ENCODE measurements around the gene COX10.
"Not testable (repeated sequence)": the region's sequence is repeated elsewhere in the genome, so short reads cannot be mapped to it uniquely, and the experiment has no call there.

Gene COX10

DNA sequence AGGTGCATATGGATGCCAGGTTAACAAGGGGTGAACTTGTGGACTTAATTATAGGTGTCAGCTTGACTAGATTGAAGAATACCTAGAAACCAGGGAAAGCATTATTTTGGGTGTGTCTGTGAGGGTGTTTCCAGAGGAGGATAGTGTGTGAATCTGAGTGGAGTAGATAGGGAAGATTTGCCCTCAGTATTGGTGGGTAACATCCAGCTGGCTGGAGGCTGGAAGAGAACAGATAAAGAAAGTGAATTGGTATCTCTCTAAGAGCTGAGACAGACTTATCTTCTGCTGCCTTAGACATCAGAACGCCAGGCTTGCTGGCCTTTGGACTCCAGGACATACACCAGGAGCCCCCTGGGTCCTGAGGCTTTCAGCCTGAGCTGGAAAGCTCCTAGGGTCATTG is 92.1 kb downstream of the COX10 start:
- Histone ChIP-seq H4K20me1 (ENCODE audit: insufficient read depth, low read length) (no peaks in the 10 kb centered on the region), H3K36me3 (replicated peaks; ENCODE audit: low read depth, low read length) (no peaks in the 10 kb centered on the region), H3K79me2 (ENCODE audit: low read length) (no peaks in the 10 kb centered on the region), H3K4me2 (ENCODE audit: low read length) (no peak overlapping the region), H3K9me3 (ENCODE audit: insufficient read depth, low read length) (no peaks in the 10 kb centered on the region), H3K4me1 (ENCODE audit: low read length) (no peaks in the 10 kb centered on the region), H3K9ac (ENCODE audit: low read length) (no peak overlapping the region), H3K27ac (ENCODE audit: low read length) (no peak overlapping the region), H3K27me3 (ENCODE audit: low read depth, low read length) (no peaks in the 10 kb centered on the region), H3K4me3 (ENCODE audit: low read length) (no peak overlapping the region), H2AFZ (ENCODE audit: low read depth, low read length) (no peak overlapping the region)
- TF ChIP-seq, protein P1, sequence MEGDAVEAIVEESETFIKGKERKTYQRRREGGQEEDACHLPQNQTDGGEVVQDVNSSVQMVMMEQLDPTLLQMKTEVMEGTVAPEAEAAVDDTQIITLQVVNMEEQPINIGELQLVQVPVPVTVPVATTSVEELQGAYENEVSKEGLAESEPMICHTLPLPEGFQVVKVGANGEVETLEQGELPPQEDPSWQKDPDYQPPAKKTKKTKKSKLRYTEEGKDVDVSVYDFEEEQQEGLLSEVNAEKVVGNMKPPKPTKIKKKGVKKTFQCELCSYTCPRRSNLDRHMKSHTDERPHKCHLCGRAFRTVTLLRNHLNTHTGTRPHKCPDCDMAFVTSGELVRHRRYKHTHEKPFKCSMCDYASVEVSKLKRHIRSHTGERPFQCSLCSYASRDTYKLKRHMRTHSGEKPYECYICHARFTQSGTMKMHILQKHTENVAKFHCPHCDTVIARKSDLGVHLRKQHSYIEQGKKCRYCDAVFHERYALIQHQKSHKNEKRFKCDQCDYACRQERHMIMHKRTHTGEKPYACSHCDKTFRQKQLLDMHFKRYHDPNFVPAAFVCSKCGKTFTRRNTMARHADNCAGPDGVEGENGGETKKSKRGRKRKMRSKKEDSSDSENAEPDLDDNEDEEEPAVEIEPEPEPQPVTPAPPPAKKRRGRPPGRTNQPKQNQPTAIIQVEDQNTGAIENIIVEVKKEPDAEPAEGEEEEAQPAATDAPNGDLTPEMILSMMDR (IDR thresholded peaks at IDR 0.05; ENCODE audit: low read depth, low read length): no peak
- TF ChIP-seq EZH2phosphoT487 (IDR thresholded peaks at IDR 0.05; ENCODE audit: low read depth): no peak

DNA sequence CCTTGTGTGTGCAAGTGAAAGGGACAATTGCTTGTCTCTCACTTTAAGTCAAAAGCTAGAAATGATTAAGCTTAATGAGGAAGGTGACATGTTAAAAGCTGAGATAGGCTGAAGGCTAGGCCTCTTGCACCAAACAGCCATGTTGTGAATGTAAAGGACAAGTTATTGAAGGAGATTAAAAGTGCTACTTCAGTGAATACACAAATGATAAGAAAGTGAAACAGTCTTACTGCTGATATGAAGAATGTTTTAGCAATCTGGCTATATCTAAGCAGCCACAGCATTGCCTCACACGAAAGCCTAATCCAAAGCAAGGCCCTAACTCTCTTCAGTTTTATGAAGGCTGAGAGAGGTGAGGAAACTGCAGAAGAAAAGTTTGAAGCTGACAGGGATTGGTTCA is 96.3 kb downstream of the COX10 start:
- Histone ChIP-seq H3K79me2 (ENCODE audit: low read length) (no peaks in the 10 kb centered on the region), H3K9me3 (ENCODE audit: insufficient read depth, low read length) (no peaks in the 10 kb centered on the region), H3K4me3 (ENCODE audit: low read length) (no peak overlapping the region), H2AFZ (ENCODE audit: low read depth, low read length) (no peak overlapping the region), H4K20me1 (ENCODE audit: insufficient read depth, low read length) (no peaks in the 10 kb centered on the region), H3K4me2 (ENCODE audit: low read length) (no peak overlapping the region), H3K36me3 (replicated peaks; ENCODE audit: low read depth, low read length) (no peaks in the 10 kb centered on the region), H3K9ac (ENCODE audit: low read length) (no peak overlapping the region), H3K4me1 (ENCODE audit: low read length) (no peaks in the 10 kb centered on the region), H3K27ac (ENCODE audit: low read length) (no peak overlapping the region), H3K27me3 (ENCODE audit: low read depth, low read length) (no peaks in the 10 kb centered on the region)
- TF ChIP-seq, protein P1 (IDR thresholded peaks at IDR 0.05; ENCODE audit: low read depth, low read length): no peak
- no peak for TF ChIP-seq EZH2phosphoT487 (IDR thresholded peaks at IDR 0.05; ENCODE audit: low read depth)

DNA sequence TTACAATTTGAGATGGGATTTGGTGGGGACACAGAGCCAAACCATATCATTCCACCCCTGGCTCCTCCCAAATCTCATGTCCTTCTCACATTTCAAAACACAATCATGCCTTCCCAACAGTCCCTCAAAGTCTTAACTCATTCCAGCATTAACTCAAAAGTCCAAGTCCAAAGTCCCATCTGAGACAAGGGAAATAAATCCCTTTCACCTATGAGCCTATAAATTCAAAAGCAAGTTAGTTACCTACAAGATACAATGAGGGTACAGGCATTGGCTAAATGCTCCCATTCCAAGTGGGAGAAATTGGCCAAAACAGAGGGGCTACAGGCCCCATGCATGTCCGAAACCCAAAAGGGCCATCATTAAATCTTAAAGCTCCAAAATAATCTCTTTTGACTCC is 98.5 kb downstream of the COX10 start:
- not testable (repeated sequence) for H3K9me3 ChIP-seq (ENCODE audit: insufficient read depth, low read length); H3K79me2 ChIP-seq (ENCODE audit: low read length); H3K36me3 ChIP-seq (replicated peaks; ENCODE audit: low read depth, low read length); H3K9ac ChIP-seq (ENCODE audit: low read length); H3K27ac ChIP-seq (ENCODE audit: low read length); H3K4me3 ChIP-seq (ENCODE audit: low read length); H2AFZ ChIP-seq (ENCODE audit: low read depth, low read length); H4K20me1 ChIP-seq (ENCODE audit: insufficient read depth, low read length); H3K27me3 ChIP-seq (ENCODE audit: low read depth, low read length); H3K4me1 ChIP-seq (ENCODE audit: low read length); H3K4me2 ChIP-seq (ENCODE audit: low read length)

DNA sequence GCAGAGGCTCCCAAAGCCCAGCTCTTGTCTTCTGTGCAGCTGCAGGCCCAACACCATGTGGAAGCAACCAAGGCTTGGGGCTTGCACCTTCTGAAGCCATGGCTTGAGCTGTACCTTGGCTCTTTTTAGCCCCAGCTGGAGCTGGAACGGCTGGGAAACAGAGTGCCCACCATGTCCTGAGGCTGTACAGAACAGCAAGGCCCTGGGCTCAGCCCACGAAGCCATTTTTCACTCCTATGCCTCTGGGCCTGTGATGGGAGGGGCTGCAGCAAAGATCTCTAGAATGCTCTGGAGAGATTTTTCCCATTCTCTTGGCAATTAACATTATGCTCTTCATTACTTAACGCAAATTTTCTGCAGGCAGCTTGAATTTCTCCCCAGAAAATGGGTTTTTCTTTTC is 99.3 kb downstream of the COX10 start:
- Histone ChIP-seq H3K4me3 (ENCODE audit: low read length) (no peak overlapping the region), H4K20me1 (ENCODE audit: insufficient read depth, low read length) (no peaks in the 10 kb centered on the region), H3K79me2 (ENCODE audit: low read length) (no peaks in the 10 kb centered on the region), H3K36me3 (replicated peaks; ENCODE audit: low read depth, low read length) (no peaks in the 10 kb centered on the region), H3K9me3 (ENCODE audit: insufficient read depth, low read length) (no peaks in the 10 kb centered on the region), H3K27ac (ENCODE audit: low read length) (no peak overlapping the region), H2AFZ (ENCODE audit: low read depth, low read length) (no peak overlapping the region), H3K4me1 (ENCODE audit: low read length) (no peaks in the 10 kb centered on the region), H3K4me2 (ENCODE audit: low read length) (no peak overlapping the region), H3K27me3 (ENCODE audit: low read depth, low read length) (no peaks in the 10 kb centered on the region), H3K9ac (ENCODE audit: low read length) (no peak overlapping the region)
- TF ChIP-seq EZH2phosphoT487 (IDR thresholded peaks at IDR 0.05; ENCODE audit: low read depth): no peak
- TF ChIP-seq, protein P1 (IDR thresholded peaks at IDR 0.05; ENCODE audit: low read depth, low read length): no peak

DNA sequence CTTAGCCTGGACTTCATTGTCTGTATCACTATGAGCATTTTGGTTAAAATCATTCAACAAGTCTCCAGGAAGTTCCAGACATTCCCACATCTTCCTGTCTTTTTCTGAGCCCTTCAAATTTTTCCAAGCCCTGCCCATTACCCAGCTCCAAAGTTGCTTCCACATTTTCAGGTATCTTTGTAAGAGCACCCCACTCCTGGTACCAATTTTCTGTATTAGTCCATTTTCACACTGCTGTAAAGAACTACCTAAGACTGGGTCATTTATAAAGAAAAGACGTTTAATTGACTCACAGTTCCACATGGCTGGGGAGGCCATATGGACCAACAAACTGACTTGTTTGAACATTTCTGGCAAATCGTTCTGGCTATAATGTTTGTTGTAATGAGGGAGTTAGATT is 100.0 kb downstream of the COX10 start:
- Histone ChIP-seq H3K9ac (ENCODE audit: low read length) (no peak overlapping the region), H3K27ac (ENCODE audit: low read length) (no peak overlapping the region), H3K27me3 (ENCODE audit: low read depth, low read length) (no peaks in the 10 kb centered on the region), H3K9me3 (ENCODE audit: insufficient read depth, low read length) (no peaks in the 10 kb centered on the region), H3K4me1 (ENCODE audit: low read length) (no peaks in the 10 kb centered on the region), H4K20me1 (ENCODE audit: insufficient read depth, low read length) (no peaks in the 10 kb centered on the region), H3K79me2 (ENCODE audit: low read length) (no peaks in the 10 kb centered on the region), H3K4me3 (ENCODE audit: low read length) (no peak overlapping the region), H3K4me2 (ENCODE audit: low read length) (no peak overlapping the region), H2AFZ (ENCODE audit: low read depth, low read length) (no peak overlapping the region), H3K36me3 (replicated peaks; ENCODE audit: low read depth, low read length) (no peaks in the 10 kb centered on the region)
- TF ChIP-seq, protein P1 (IDR thresholded peaks at IDR 0.05; ENCODE audit: low read depth, low read length): no peak
- no peak for TF ChIP-seq EZH2phosphoT487 (IDR thresholded peaks at IDR 0.05; ENCODE audit: low read depth)

All from OCI-LY3 (cell line).